ENCODE data around the gene PPDPF. TPM values are rescaled to one million over a fixed set of nuclear protein-coding genes. Genes with fewer than 3 reads are reported as not detected.

Gene PPDPF
- polyA plus RNA-seq, 1 donor: 234 TPM

DNA sequence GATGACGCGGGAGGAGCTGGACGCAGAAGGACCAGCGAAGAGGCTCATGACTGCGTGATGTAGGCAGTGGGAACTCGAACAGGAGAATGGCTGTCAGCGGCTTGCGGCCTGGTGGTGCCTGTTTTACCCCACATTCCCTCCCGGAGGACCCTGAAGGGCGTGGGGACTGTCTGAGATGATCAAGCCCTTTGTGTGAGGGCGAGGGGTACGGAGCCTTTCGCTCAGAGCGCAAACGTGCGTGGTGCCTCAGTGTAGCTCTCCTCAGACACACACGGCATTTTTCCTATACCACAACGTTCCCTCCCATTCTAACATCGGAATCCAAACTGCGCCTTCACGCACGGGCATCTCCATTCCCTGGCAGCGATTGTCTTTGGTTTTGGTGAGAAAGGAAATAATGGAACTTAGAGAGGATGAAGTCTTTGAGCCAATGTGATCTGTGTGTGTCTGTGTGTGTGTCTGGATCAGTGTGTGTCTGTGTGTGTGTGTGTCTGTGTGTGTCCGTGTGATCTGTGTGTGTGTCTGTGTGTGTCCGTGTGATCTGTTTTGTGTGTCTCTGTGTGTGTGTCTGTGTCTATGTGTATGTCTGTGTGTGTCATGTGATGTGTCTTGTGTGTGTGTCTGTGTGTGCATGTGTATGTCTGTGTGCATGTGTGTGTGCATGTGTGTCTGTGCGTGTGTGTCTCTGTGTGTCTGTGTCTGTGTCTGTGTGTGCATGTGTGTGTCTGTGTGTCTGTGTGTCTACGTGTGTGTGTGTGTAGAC is 11.3 kb downstream of the PPDPF start:
- DNase-seq: no peak
- peaks cover 7% of the 10 kb centered on the region for H3K27me3 ChIP-seq (ENCODE audit: control insufficient read depth, insufficient read depth, low read length)
- no CpG with 5 or more reads among the region's 27 CpGs for WGBS (ENCODE audit: insufficient coverage, low lambda C conversion rate)

DNA sequence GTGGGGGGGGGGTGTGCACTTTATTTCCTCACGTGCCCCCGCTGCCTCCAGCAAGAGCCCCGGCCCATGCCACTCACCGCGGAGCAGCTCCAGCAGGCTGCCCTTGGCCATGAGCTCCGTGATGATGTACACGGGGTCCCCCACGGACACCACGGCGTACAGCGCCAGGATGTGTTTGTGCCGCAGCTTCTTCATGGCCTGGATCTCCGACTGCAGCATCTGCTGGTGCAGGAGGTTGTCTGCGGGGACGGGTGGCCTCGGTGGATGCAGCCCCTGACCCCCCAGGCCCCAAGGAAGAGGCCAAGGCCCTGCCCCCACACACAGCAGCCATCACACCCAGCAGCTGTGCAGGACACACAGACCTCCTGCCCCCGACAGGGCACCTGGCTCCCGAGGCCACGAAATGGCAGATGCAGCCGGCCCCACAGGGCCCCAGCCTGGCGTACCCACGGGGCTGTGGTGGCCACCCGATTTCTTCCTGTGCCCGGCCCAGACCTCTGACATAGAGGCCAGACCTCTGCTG is 11.9 kb downstream of the PPDPF start:
- no peak for DNase-seq
- H3K27me3 ChIP-seq (ENCODE audit: control insufficient read depth, insufficient read depth, low read length): peaks cover 7% of the 10 kb centered on the region
- peaks cover 29% of the 10 kb centered on the region for H3K4me1 ChIP-seq (ENCODE audit: control insufficient read depth, insufficient read depth, low read length)
- peaks cover 9% of the 10 kb centered on the region for H3K9me3 ChIP-seq (ENCODE audit: control insufficient read depth, low read depth, low read length)
- H3K27ac ChIP-seq (ENCODE audit: low read length): no peak overlapping the region
- H3K36me3 ChIP-seq (ENCODE audit: control insufficient read depth, insufficient read depth, low read length): no peaks in the 10 kb centered on the region
- H3K4me3 ChIP-seq (ENCODE audit: low read length): no peak overlapping the region
- 94% methylated on average over 3 of the region's 24 CpGs for WGBS (ENCODE audit: insufficient coverage, low lambda C conversion rate)

More for the DNA sequence above, 11.3 kb downstream of the PPDPF start:
- H3K27ac ChIP-seq (ENCODE audit: low read length): no peak overlapping the region
- no peaks in the 10 kb centered on the region for H3K36me3 ChIP-seq (ENCODE audit: control insufficient read depth, insufficient read depth, low read length)
- H3K4me1 ChIP-seq (ENCODE audit: control insufficient read depth, insufficient read depth, low read length): peaks cover 25% of the 10 kb centered on the region
- H3K4me3 ChIP-seq (ENCODE audit: low read length): no peak overlapping the region
- H3K9me3 ChIP-seq (ENCODE audit: control insufficient read depth, low read depth, low read length): peaks cover 3% of the 10 kb centered on the region

DNA sequence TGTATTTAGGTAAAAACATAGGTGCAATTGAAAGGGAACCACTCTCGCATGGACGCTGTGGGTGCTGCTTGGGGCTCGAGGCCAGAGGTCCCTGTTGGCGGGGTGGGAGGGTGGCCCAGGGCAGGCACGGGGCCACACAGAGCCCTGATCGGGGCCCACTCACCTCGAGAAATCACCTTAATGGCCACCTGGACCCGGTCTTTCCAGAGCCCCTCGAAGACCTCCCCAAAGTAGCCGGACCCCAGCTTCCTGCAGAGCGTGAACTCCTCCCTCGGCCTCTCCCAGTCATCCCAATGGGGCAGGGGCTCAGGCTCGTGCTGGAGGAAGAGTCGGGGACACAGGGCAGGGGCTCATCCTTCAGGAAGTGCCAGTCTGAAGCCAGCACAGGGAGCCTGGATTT is 12.8 kb downstream of the PPDPF start:
- H3K4me3 ChIP-seq (ENCODE audit: low read length): no peak overlapping the region
- H3K4me1 ChIP-seq (ENCODE audit: control insufficient read depth, insufficient read depth, low read length): peaks cover 36% of the 10 kb centered on the region
- DNase-seq: no peak
- no peaks in the 10 kb centered on the region for H3K36me3 ChIP-seq (ENCODE audit: control insufficient read depth, insufficient read depth, low read length)
- H3K27me3 ChIP-seq (ENCODE audit: control insufficient read depth, insufficient read depth, low read length): peaks cover 7% of the 10 kb centered on the region
- peaks cover 9% of the 10 kb centered on the region for H3K9me3 ChIP-seq (ENCODE audit: control insufficient read depth, low read depth, low read length)
- no CpG with 5 or more reads among the region's 14 CpGs for WGBS (ENCODE audit: insufficient coverage, low lambda C conversion rate)
- no peak overlapping the region for H3K27ac ChIP-seq (ENCODE audit: low read length)

DNA sequence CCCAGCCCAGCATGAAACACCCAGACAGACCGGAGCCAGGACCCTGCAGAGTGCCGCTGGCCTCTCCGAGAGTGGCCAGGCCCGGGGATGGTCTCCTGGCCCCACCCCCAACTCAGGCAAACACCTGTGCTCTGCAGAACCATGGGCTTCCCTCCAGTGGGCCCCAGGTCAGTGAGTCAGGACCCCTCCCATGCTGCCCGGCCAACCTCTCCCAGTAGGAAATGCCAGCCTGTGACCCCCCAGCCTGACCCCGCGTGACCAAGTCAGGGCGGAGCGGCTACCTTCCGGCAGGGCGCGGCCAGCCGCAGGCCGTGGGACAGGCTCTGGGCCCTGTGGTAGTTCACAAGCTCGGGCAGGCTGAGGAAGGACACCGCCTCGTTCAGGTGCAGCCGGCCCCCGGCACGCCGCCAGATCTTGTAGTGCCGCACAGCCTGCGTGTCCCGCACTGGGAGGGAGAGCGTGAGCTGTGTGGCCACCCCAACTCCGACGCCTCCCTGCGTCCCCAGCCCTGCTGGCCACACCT is 13.4 kb downstream of the PPDPF start:
- WGBS (ENCODE audit: insufficient coverage, low lambda C conversion rate): no CpG with 5 or more reads among the region's 28 CpGs
- DNase-seq: no peak
- H3K27ac ChIP-seq (ENCODE audit: low read length): no peak overlapping the region

DNA sequence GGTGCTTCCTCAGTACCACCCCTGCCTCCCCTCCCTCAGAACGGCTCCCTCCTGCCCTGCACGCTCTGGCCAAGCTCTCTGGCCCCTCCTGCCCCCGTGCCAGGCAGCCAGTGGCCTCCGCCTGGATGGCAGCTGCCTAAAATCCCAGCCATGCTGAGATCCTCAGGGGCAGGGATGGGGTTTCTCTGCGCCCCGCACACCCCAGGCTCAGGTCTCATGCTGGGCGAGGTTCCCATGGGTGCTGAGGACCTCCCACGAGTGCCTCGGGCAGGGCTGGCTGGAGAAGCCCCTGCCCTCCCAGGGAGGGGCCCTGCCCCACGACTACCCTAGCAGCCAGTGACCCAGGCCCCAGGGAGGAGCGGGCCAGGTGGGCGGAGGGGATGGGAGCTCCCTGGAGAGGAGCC is 13.9 kb downstream of the PPDPF start:
- WGBS (ENCODE audit: insufficient coverage, low lambda C conversion rate): no CpG with 5 or more reads among the region's 12 CpGs
- peaks cover 9% of the 10 kb centered on the region for H3K9me3 ChIP-seq (ENCODE audit: control insufficient read depth, low read depth, low read length)
- H3K4me3 ChIP-seq (ENCODE audit: low read length): no peak overlapping the region
- no peak overlapping the region for H3K27ac ChIP-seq (ENCODE audit: low read length)
- no peak for DNase-seq
- peaks cover 7% of the 10 kb centered on the region for H3K27me3 ChIP-seq (ENCODE audit: control insufficient read depth, insufficient read depth, low read length)
- no peaks in the 10 kb centered on the region for H3K36me3 ChIP-seq (ENCODE audit: control insufficient read depth, insufficient read depth, low read length)
- peaks cover 37% of the 10 kb centered on the region for H3K4me1 ChIP-seq (ENCODE audit: control insufficient read depth, insufficient read depth, low read length)

More for the DNA sequence above, 13.4 kb downstream of the PPDPF start:
- peaks cover 37% of the 10 kb centered on the region for H3K4me1 ChIP-seq (ENCODE audit: control insufficient read depth, insufficient read depth, low read length)
- peaks cover 7% of the 10 kb centered on the region for H3K27me3 ChIP-seq (ENCODE audit: control insufficient read depth, insufficient read depth, low read length)
- H3K36me3 ChIP-seq (ENCODE audit: control insufficient read depth, insufficient read depth, low read length): no peaks in the 10 kb centered on the region
- peaks cover 9% of the 10 kb centered on the region for H3K9me3 ChIP-seq (ENCODE audit: control insufficient read depth, low read depth, low read length)
- no peak overlapping the region for H3K4me3 ChIP-seq (ENCODE audit: low read length)

DNA sequence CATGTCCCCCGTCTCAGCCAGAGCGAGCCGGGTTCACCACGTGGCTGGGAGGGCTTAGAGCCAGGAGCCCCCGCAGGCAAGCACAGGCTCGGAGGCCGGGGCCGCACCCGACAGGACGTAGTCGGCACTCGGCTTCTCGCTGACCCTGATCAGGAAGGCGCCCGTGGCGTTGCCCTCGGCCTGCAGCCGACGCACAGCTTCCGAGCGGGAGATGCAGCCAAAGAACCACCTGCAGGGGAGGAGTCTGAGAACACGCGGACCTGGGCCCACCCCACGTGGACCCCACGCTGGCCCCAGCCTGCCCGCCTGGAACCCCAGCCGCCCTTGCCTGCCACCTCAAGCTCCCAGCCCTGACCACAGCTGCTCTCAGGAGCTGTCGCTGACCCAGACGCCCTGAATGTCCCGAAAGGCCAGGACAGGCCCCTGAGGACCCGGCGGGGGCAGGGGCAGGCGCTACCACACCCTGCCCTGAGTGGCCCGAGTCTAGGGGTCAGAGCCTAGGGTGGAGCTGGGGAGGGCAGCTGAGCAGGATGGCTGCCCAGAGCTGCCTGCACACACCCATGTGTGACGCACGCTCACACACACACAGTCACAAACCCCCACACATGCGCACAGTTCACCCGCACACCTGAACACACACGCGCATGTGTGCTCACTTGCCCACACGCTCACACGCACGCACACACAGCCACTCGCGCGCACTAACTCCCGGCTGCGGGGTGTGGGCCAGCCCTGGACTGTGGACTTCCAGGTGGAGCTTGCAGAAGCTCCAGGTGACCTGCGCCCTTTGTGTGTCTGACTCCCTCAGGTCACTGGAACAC is 14.5 kb downstream of the PPDPF start:
- no CpG with 5 or more reads among the region's 49 CpGs for WGBS (ENCODE audit: insufficient coverage, low lambda C conversion rate)
- peaks cover 7% of the 10 kb centered on the region for H3K27me3 ChIP-seq (ENCODE audit: control insufficient read depth, insufficient read depth, low read length)
- H3K9me3 ChIP-seq (ENCODE audit: control insufficient read depth, low read depth, low read length): peaks cover 9% of the 10 kb centered on the region
- DNase-seq: peak in 1 of 2 donors; percentile 69
- peaks cover 37% of the 10 kb centered on the region for H3K4me1 ChIP-seq (ENCODE audit: control insufficient read depth, insufficient read depth, low read length)
- no peaks in the 10 kb centered on the region for H3K36me3 ChIP-seq (ENCODE audit: control insufficient read depth, insufficient read depth, low read length)
- no peak overlapping the region for H3K27ac ChIP-seq (ENCODE audit: low read length)
- H3K4me3 ChIP-seq (ENCODE audit: low read length): no peak overlapping the region

DNA sequence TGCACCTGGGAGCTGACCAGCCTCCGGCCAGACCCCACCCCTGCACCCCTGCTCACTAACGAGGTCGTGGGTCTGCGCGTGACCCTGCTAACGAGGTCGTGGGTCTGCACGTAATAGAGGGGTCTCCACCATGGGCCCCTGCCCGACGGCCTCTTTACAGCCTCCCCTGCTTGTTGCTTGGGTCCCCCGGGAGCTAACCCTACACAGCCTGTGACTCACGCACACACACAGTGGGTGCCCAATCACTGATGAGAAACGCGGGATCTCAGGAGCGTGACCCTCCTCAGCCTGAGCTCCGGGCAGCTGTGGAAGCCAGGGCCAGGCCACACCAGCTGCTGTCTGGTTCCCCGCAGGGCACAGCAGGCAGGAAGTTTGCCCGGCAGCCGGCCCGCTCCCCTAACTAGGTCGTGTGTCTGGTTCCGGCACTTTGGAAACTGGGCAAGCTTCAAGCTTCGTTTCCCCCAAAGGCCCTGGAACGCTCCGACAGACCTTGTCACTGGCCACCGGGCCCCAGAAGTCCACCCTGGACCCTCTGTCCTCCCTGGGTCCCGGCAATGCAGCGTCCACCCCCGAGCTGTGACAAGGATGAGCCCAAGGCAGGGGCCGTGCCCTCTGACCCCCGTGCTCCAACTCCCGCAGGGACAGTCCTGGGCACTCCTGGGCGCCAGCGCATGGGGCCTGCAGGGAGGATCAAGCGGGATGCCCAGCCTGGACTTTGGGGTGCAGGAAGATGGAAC is 15.8 kb downstream of the PPDPF start:
- Histone ChIP-seq H3K4me1 (ENCODE audit: control insufficient read depth, insufficient read depth, low read length) (peaks cover 31% of the 10 kb centered on the region), H3K36me3 (ENCODE audit: control insufficient read depth, insufficient read depth, low read length) (no peaks in the 10 kb centered on the region), H3K4me3 (ENCODE audit: low read length) (no peak overlapping the region), H3K27me3 (ENCODE audit: control insufficient read depth, insufficient read depth, low read length) (peaks cover 7% of the 10 kb centered on the region), H3K9me3 (ENCODE audit: control insufficient read depth, low read depth, low read length) (peaks cover 9% of the 10 kb centered on the region), H3K27ac (ENCODE audit: low read length) (no peak overlapping the region)
- DNase-seq: no peak
- WGBS (ENCODE audit: insufficient coverage, low lambda C conversion rate): no CpG with 5 or more reads among the region's 35 CpGs

DNA sequence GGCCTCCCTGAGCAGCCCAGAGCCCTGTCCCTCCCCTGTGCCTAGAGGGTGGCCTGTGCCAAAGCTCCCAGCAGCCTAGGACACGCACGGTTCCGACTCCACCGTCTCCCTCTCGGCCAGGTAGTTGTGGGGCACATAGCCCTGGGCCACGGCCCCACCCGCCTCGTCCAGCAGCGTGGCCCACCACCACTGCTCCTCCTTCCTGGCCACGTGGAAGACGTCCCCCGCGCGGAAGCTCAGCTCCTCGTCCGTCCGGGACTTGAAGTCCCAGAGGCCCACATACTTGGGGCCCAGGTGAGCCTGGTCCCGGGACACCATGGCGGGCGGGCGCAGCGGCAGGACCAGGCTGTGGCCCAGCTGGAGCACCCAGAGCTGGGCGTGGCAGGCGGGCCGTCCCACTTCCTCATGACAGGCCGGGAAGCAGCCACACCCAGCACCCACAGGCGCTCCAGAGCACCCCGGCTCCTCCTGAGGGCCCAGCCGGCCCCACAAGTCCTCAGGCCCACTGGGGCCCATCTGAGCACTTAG is 16.5 kb downstream of the PPDPF start, which contains the start of gene PTK6:
PTK6 (minus strand) TSS at position 380 of the 528 bp plus-strand sequence; CDS start at position 318, 62 bp downstream.
- no peak for DNase-seq
- Histone ChIP-seq H3K9me3 (ENCODE audit: control insufficient read depth, low read depth, low read length) (peaks cover 9% of the 10 kb centered on the region), H3K4me1 (ENCODE audit: control insufficient read depth, insufficient read depth, low read length) (peaks cover 31% of the 10 kb centered on the region), H3K27me3 (ENCODE audit: control insufficient read depth, insufficient read depth, low read length) (peaks cover 7% of the 10 kb centered on the region), H3K4me3 (ENCODE audit: low read length) (peak within 1 kb of the TSS; percentile 25), H3K27ac (ENCODE audit: low read length) (peak within 1 kb of the TSS; percentile 46), H3K36me3 (ENCODE audit: control insufficient read depth, insufficient read depth, low read length) (no peaks in the 10 kb centered on the region)
- no CpG with 5 or more reads among the region's 29 CpGs for WGBS (ENCODE audit: insufficient coverage, low lambda C conversion rate)

DNA sequence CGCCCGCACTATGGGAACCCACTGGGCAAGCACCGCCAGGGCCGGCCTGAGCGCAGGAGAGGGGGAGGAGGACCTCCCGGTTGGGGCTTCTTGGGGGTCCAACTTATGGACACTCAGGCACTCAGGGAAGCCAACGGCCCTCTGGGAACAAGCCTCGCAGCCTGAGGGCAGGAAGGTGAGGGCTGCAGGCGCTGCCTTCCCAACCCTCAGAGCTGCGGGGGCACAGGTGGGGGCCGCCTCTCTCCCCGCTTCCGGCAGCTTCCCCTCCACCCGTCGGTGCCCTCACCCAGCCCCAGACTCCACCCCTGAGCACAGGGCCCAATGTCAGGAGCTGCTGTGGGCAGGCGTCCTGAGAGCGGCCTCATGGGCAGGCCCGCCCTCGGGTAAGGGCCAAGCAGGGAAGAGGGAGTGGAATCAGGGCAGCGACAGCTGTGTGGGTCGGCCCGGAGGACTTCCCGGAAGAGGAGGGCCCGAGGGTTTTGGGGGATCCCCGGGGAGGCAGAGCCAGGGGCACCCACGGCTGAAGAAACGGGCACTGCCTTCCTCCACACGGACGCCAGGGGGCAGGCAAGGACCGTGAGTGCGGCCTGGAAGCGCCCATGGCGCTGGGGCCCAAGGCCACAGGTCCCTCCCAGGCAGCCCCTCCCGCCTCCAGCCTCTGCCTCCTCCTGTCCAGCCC is 17.1 kb downstream of the PPDPF start:
- H3K27ac ChIP-seq (ENCODE audit: low read length): peak overlapping the region; percentile 46
- H3K9me3 ChIP-seq (ENCODE audit: control insufficient read depth, low read depth, low read length): peaks cover 9% of the 10 kb centered on the region
- H3K4me3 ChIP-seq (ENCODE audit: low read length): peak overlapping the region; percentile 25
- DNase-seq: peak; percentile 85 to 87
- H3K27me3 ChIP-seq (ENCODE audit: control insufficient read depth, insufficient read depth, low read length): peaks cover 7% of the 10 kb centered on the region
- no peaks in the 10 kb centered on the region for H3K36me3 ChIP-seq (ENCODE audit: control insufficient read depth, insufficient read depth, low read length)
- peaks cover 31% of the 10 kb centered on the region for H3K4me1 ChIP-seq (ENCODE audit: control insufficient read depth, insufficient read depth, low read length)
- no CpG with 5 or more reads among the region's 34 CpGs for WGBS (ENCODE audit: insufficient coverage, low lambda C conversion rate)

All from large intestine (tissue), 3 donors.